Fibroblast of the aortic adventitia (primary cell): ENCODE data around the gene PPIG. TPM values are rescaled to one million over a fixed set of nuclear protein-coding genes. Genes with fewer than 3 reads are reported as not detected.

ENCODE experiments used
- DNase-seq: peaks from one replicate; pipeline ENCODE4 v3.0.0-alpha.2; 2010; ENCODE audit warnings: low read depth
- H3K4me3 ChIP-seq: 2 replicates; pipeline ENCODE4 v1.5.1; 2011; ENCODE audit warnings: low read depth, mild to moderate bottlenecking, control low read depth, low read length, moderate library complexity
- CTCF ChIP-seq: IDR thresholded peaks from 2 replicates; pipeline ENCODE4 v1.5.1; 2011; ENCODE audit warnings: mild to moderate bottlenecking, low read length, control low read depth, inconsistent platforms; ENCODE audit not compliant: insufficient read depth
- total RNA-seq: library from RNA; depleted of rRNA; stranded (reverse); fragments of >200 nt; gene quantifications from 2 replicates; pipeline ENCODE4 v1.2.3, GENCODE V29; 2012; ENCODE audit warnings: low replicate concordance

PPIG gene
- total RNA-seq, 1 donor = 43.7 TPM

GRCh38 chr2:169625781-169626180 is 41.6 kb downstream of the PPIG start:
- no peak overlapping the region for H3K4me3 ChIP-seq
- TF ChIP-seq CTCF = no peak
- DNase-seq = no peak

- DNase-seq = no peak
- no peak for TF ChIP-seq CTCF
- no peak overlapping the region for H3K4me3 ChIP-seq
Measured at GRCh38 chr2:169636440-169637097, 52.4 kb downstream of the PPIG start.

- DNase-seq = peak; percentile 46
- H3K4me3 ChIP-seq = no peak overlapping the region
- TF ChIP-seq CTCF = no peak
Measured at GRCh38 chr2:169637620-169638019, 53.5 kb downstream of the PPIG start.

- DNase-seq = no peak
- no peak for TF ChIP-seq CTCF
- H3K4me3 ChIP-seq = no peak overlapping the region
Measured at GRCh38 chr2:169640104-169640503, 56.0 kb downstream of the PPIG start.

- DNase-seq = no peak
- no peak overlapping the region for H3K4me3 ChIP-seq
- no peak for TF ChIP-seq CTCF
Measured at GRCh38 chr2:169641464-169641863, 57.3 kb downstream of the PPIG start.

GRCh38 chr2:169644173-169644572 is 60.0 kb downstream of the PPIG start:
- TF ChIP-seq CTCF = no peak
- DNase-seq = no peak

GRCh38 chr2:169647496-169647895 is 63.3 kb downstream of the PPIG start:
- no peak for TF ChIP-seq CTCF
- no peak for DNase-seq
- H3K4me3 ChIP-seq = no peak overlapping the region

More at GRCh38 chr2:169644173-169644572, 60.0 kb downstream of the PPIG start:
- no peak overlapping the region for H3K4me3 ChIP-seq
